Type B pancreatic cell (in vitro differentiated cells): ENCODE data around the gene PDLIM3. TPM values are rescaled to one million over a fixed set of nuclear protein-coding genes. Genes with fewer than 3 reads are reported as not detected.

ENCODE experiments used
- DNase-seq: peaks from one replicate; pipeline ENCODE4 v3.0.0; 2021; ENCODE audit warnings: mixed read lengths; ENCODE audit not compliant: unreplicated experiment; ENCODE audit errors: extremely low spot score
- H3K27ac Mint-ChIP-seq: 2 replicates; pipeline ENCODE4 v1.8.0; 2021; ENCODE audit warnings: mild to moderate bottlenecking, mixed read lengths
- H3K27me3 Mint-ChIP-seq: 2 replicates; pipeline ENCODE4 v1.8.0; 2021; ENCODE audit warnings: mixed read lengths
- H3K36me3 Mint-ChIP-seq: 2 replicates; pipeline ENCODE4 v1.8.0; 2021; ENCODE audit warnings: mixed read lengths
- H3K4me1 Mint-ChIP-seq: one replicate; pipeline ENCODE4 v1.8.0; 2021; ENCODE audit warnings: mixed read lengths; ENCODE audit not compliant: unreplicated experiment
- H3K4me3 Mint-ChIP-seq: 2 replicates; pipeline ENCODE4 v1.8.0; 2021; ENCODE audit warnings: mild to moderate bottlenecking, mixed read lengths
- H3K9me3 Mint-ChIP-seq: 2 replicates; pipeline ENCODE4 v1.8.0; 2021; ENCODE audit warnings: mixed read lengths
- CTCF ChIP-seq: fragments of 200-600 bp; sonication (generic); conservative IDR thresholded peaks from 2 replicates; pipeline ENCODE4 v1.5.0; 2021; ENCODE audit warnings: antibody characterized with exemption, mild to moderate bottlenecking
- total RNA-seq: library from RNA; stranded (reverse); gene quantifications from 2 replicates; pipeline ENCODE4 v1.2.1, GENCODE V29; 2021; ENCODE audit warnings: low replicate concordance

PDLIM3 gene
- total RNA-seq, 1 donor from 2014 or later = 6.7 TPM

- DNase-seq = no peak
- H3K27me3 Mint-ChIP-seq = peaks cover 4% of the 10 kb centered on the region
- TF ChIP-seq CTCF = no peak
Observed at GRCh38 chr4:185522451-185522850, 12.9 kb downstream of the PDLIM3 start.

GRCh38 chr4:185520119-185520518 lies 15.2 kb downstream of the PDLIM3 start:
- H3K4me1 Mint-ChIP-seq = no peaks in the 10 kb centered on the region
- DNase-seq = no peak
- no peaks in the 10 kb centered on the region for H3K9me3 Mint-ChIP-seq
- H3K36me3 Mint-ChIP-seq = no peaks in the 10 kb centered on the region
- no peak overlapping the region for H3K4me3 Mint-ChIP-seq
- no peaks in the 10 kb centered on the region for H3K27me3 Mint-ChIP-seq
- no peak overlapping the region for H3K27ac Mint-ChIP-seq
- no peak for TF ChIP-seq CTCF

More at GRCh38 chr4:185522451-185522850, 12.9 kb downstream of the PDLIM3 start:
- no peak overlapping the region for H3K27ac Mint-ChIP-seq
- H3K4me1 Mint-ChIP-seq = no peaks in the 10 kb centered on the region
- H3K4me3 Mint-ChIP-seq = no peak overlapping the region
- peaks cover 4% of the 10 kb centered on the region for H3K9me3 Mint-ChIP-seq
- H3K36me3 Mint-ChIP-seq = no peaks in the 10 kb centered on the region

GRCh38 chr4:185518494-185518893 lies 16.8 kb downstream of the PDLIM3 start:
- no peak for TF ChIP-seq CTCF
- Mint-ChIP-seq H3K36me3 (no peaks in the 10 kb centered on the region), H3K27ac (no peak overlapping the region), H3K9me3 (no peaks in the 10 kb centered on the region), H3K27me3 (no peaks in the 10 kb centered on the region), H3K4me3 (no peak overlapping the region), H3K4me1 (peaks cover 4% of the 10 kb centered on the region)
- DNase-seq = no peak

GRCh38 chr4:185518069-185518468 lies 17.2 kb downstream of the PDLIM3 start:
- DNase-seq = no peak
- no peaks in the 10 kb centered on the region for H3K9me3 Mint-ChIP-seq
- no peak overlapping the region for H3K27ac Mint-ChIP-seq
- peaks cover 4% of the 10 kb centered on the region for H3K4me1 Mint-ChIP-seq
- no peaks in the 10 kb centered on the region for H3K27me3 Mint-ChIP-seq
- TF ChIP-seq CTCF = no peak
- no peaks in the 10 kb centered on the region for H3K36me3 Mint-ChIP-seq
- H3K4me3 Mint-ChIP-seq = no peak overlapping the region

GRCh38 chr4:185515248-185515647 lies 20.1 kb downstream of the PDLIM3 start:
- DNase-seq = no peak
- H3K27me3 Mint-ChIP-seq = no peaks in the 10 kb centered on the region
- H3K36me3 Mint-ChIP-seq = no peaks in the 10 kb centered on the region
- peaks cover 4% of the 10 kb centered on the region for H3K4me1 Mint-ChIP-seq
- no peak for TF ChIP-seq CTCF
- H3K27ac Mint-ChIP-seq = no peak overlapping the region
- no peaks in the 10 kb centered on the region for H3K9me3 Mint-ChIP-seq
- H3K4me3 Mint-ChIP-seq = no peak overlapping the region

- no peak for DNase-seq
- no peak for TF ChIP-seq CTCF
- H3K9me3 Mint-ChIP-seq = no peaks in the 10 kb centered on the region
- H3K27ac Mint-ChIP-seq = no peak overlapping the region
- no peaks in the 10 kb centered on the region for H3K27me3 Mint-ChIP-seq
- H3K4me3 Mint-ChIP-seq = no peak overlapping the region
- no peaks in the 10 kb centered on the region for H3K36me3 Mint-ChIP-seq
- peaks cover 4% of the 10 kb centered on the region for H3K4me1 Mint-ChIP-seq
Observed at GRCh38 chr4:185514182-185514697, 21.1 kb downstream of the PDLIM3 start.
